ENCODE data around the gene B4GAT1.
A peak's percentile ranks its signal among the peaks of the same experiment; 100 is the strongest.
"Not testable (repeated sequence)": the region's sequence is repeated elsewhere in the genome, so short reads cannot be mapped to it uniquely, and the experiment has no call there.

The B4GAT1 gene

DNA sequence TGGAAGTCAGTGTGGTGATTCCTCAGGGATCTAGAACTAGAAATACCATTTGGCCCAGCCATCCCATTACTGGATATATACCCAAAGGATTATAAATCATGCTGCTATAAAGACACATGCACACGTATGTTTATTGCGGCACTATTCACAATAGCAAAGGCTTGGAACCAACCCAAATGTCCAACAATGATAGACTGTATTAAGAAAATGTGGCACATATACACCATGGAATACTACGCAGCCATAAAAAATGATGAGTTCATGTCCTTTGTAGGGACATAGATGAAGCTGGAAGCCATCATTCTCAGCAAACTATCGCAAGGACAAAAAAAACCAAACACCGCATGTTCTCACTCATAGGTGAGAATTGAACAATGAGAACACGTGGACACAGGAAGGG lies 26.7 kb downstream of the B4GAT1 start:
- DNase-seq: not testable (repeated sequence)

- DNase-seq: not testable (repeated sequence)
Observed at GRCh38 chr11:66320289-66320688, 27.1 kb downstream of the B4GAT1 start.

DNA sequence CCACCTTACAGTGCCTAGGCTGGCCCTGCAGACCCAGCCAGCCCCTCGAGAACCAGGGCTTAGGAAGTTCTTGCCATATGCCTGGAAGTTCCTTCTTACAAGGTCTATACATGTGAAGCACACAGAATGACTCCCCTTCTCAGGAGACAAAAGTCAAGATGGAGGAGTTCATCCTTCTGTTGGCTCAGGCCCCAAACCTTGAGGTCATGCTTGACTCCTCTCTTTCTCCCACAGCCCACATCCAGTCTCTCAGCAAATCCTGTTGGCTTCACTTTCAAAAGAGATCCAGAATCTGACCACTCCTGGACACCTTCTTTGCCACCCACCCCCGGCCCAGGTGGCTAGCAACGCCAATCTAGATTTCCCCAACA lies 28.8 kb downstream of the B4GAT1 start:
- DNase-seq: no peak

GRCh38 chr11:66317723-66318599 lies 29.5 kb downstream of the B4GAT1 start:
- DNase-seq: no peak

GRCh38 chr11:66317322-66317722 lies 30.1 kb downstream of the B4GAT1 start:
- no peak for DNase-seq

GRCh38 chr11:66316849-66317251 lies 30.6 kb downstream of the B4GAT1 start, which contains the start of gene CD248:
Gene CD248 (minus strand): TSS chr11:66317044. CDS start chr11:66317027, 17 bp downstream.
- DNase-seq: no peak

GRCh38 chr11:66315921-66316811 lies 31.3 kb downstream of the B4GAT1 start:
- DNase-seq: no peak

DNA sequence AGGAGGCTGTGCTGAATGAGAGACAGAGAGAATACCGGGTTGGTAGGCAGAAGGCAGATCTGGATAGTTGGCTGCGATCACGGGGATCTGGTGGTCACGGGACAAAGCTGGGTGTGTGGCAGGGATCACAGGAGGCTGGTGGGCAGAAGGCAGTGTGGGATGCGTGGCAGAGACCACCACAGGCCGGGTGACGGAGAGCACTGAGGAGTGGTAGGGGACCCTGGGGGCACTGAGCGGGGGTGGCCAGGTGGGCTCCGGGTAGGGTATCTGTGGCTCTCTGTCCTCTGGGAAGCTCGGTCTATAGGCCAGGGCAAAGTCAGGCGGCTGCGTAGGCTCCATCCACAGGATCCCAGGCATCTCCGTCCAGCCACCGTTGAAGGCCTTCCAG lies 31.9 kb downstream of the B4GAT1 start:
- DNase-seq: no peak

DNA sequence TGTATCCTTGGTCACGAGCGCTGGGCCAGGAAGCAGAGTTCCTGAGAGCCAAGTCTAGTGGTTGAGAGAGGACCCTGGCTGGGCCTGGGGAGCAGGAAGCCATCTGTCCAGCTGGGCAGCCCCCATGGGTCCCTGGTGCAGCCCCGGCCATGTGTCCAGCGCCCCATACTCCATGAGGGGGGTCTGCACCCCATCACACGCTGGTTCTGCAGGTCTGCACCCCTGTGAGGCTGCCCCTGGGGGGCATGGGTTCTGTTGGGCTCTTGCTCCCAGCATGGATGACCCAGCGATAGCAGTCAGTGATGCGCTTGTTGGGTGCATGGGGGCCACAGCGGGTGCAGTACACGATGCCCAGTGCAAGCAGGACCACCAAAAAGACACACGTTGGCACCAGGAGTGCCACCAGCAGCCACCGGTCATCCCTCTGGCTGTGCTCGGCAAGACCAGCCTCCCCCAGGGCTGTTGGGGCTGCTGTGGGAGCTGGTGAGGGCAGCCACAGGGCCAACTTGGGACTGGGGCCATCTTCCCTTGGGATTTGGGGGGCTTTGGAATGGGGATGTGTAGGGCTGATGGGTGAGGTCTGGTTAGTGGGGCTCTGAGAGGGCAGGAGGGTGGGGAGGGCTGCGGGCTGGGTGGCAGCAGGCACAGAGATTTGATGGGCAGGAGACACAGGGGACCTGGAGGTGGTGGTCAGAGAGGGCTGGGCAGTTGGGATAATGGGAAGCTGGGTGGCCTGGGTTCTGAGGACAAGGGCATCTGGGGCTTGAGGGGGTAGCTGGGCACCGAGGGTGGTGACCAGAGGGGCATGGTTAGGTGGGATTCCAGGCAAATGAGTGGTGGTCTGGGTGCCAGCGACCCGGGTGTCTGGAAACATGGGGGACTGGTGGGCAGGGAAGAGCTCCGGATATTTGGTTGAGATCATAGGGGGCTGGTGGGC lies 32.6 kb downstream of the B4GAT1 start:
- DNase-seq: no peak

- DNase-seq: no peak
Observed at GRCh38 chr11:66314186-66314501, 33.3 kb downstream of the B4GAT1 start.

GRCh38 chr11:66313321-66314185 lies 33.9 kb downstream of the B4GAT1 start:
- no peak for DNase-seq

GRCh38 chr11:66312549-66313320 lies 34.7 kb downstream of the B4GAT1 start:
- DNase-seq: peak; percentile 95 to 98

GRCh38 chr11:66311965-66312548 lies 35.4 kb downstream of the B4GAT1 start:
- DNase-seq: peak; percentile 91

DNA sequence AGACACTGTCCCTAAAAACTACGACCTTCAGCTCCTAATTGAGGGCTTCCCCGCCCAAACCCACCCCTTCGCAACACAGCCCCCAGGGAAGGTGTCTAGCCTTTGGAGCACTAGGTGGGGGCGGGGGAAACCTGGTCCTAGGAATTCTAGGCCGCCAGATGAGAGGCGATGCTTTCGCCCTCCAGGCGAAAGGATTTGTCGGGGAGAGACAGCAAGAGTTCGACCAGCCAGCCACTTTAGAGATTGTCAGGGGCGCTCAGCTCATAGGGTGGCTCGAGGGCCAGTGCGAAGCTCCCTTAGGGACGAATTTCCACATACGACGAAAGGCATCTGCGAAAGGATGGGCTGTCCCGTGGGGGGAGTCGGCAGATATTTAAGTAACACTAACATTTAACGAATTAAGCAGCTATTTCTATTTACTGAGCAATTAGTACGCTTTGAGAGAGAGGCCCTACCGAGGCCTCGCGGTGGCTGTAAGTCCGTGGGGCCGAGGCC lies 35.9 kb downstream of the B4GAT1 start:
- no peak for DNase-seq

DNA sequence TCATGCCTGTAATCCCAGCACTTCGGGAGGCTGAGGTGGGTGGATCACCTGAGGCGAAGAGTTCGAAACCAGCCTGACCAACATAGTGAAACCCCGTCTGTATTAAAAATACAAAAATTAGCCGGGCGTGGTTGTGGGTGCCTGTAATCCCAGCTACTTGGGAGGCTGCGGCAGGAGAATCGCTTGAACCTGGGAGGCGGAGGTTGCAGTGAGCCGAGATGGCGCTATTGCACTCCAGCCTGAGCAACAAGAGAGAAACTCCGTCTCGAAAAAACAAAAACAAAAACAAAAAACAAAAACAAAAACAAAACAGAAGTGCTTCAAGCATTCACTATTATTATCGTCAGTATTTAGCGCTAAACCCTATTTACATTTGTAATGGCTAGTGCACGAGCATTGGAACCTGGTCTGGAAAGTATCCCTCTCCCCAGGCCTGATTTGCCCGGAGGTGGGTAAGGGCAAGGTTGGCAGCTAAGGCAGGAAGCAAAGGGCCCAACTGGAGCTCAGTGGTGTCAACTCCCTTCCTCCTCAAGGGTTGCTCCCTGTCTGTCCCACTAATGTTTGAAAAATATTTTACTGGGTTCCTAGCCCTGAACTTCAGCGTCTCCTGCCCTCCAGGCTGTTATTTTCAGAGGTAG lies 36.5 kb downstream of the B4GAT1 start:
- DNase-seq: not testable (repeated sequence)

DNA sequence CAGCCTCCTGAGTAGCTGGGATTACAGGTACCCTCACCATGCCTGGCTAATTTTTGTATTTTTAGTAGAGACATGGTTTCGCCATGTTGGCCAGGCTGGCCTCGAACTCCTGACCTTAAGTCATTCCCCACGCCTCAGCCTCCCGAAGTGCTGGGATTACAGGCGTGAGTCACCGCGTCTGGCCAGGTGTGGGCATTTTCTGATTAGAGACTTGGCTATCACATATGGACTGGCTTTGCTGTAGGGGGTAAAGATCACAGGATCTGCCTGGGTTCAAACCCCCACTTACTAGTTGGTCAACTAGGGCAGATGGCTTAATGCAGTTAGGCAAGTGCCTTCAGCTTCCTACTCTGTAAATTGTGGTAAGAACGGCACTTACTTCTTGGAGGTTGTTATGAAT lies 37.1 kb downstream of the B4GAT1 start:
- DNase-seq: no peak

DNA sequence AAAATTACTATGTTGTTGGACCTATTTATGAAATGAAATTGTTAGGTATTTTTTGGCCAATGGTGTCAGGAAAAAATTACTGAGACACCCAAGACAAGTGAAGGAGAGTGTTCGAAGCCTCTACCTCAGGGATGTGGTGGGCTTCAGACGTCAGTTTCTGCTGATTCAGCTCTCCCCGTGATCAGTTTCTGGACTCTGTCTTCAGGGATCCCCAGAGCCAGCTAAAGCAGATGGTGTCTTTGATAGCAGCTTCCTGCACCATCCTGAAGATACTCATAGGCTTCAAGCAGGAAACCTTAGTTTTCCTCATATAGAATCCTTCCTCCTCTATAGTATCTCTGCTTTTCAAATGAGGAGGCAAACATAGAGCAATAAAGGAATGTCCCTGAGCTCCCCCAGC lies 38.0 kb downstream of the B4GAT1 start:
- DNase-seq: no peak

DNA sequence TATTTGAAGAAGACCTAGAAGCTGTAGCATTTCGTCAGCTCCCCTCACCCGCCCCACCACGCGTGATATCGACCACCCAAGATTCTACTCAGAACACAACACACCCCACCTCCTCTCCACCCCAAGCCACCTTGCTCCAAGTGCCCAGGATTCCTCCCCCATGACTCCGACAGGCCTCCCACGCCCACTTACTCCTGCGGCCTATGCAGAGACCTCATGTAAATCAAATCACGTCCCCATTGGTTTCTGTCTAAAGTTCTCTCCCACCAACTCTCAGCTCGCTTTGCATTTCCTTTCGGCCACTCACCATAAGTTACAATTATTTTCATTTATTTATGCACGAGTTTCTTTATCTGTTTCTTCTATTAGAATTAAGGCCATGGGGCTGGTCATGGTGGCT lies 44.8 kb downstream of the B4GAT1 start:
- no peak for DNase-seq

DNA sequence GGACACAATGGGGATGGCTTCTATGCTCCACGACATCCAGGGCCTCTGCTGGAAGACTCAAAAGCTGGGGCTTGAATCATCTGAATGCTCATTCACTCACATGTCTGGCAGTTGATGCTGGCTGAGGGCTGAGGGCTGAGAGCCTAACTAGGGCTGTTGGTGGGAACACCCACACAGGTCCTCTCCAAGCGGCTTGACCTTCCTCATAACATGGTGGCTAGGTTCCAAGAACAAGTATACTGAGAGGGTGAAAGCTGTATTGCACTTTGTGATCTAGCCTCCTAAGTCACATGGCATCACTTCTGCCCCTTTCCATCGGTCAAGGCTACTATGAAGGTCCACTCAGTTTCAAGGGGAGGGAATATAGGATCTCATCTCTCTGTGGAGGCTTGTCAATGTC lies 48.2 kb downstream of the B4GAT1 start:
- no peak for DNase-seq

DNA sequence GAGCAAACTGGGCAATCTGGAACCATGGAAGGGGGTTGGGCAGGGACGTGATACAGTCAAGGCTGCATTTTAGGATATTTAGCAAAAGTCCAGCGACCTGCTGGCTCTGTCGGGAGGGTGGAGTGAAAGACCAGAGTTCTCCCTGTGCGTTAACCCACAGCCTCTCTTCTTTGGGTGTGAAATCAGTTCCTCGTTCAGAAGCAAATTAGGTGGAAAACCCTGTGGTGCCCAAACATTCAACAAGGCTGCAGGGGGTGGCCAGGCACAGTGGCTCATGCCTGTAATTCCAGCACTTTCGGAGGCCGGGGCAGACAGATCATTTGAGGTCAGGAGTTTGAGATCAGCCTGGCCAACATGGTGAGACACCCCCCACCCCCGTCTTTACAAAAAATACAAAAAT lies 49.8 kb downstream of the B4GAT1 start:
- DNase-seq: no peak
